ENCODE results near the gene PRSS2. TPM values are rescaled to one million over a fixed set of nuclear protein-coding genes. Genes with fewer than 3 reads are reported as not detected.
"Not testable (repeated sequence)": the region's sequence is repeated elsewhere in the genome, so short reads cannot be mapped to it uniquely, and the experiment has no call there.

The PRSS2 gene
- total RNA-seq, 4 donors from 2014 or later: 2.5 to 78.0 (median 12.0) TPM

GRCh38 chr7:142773230-142773629, 2.5 kb downstream of the PRSS2 start:
- WGBS, 2 donors: 88 to 94% methylated on average over 12 of the region's 12 CpGs
- TF ChIP-seq POLR2A (IDR thresholded peaks at IDR 0.05) (no peak), CTCF (IDR thresholded peaks at IDR 0.05) (no peak), EP300 (IDR thresholded peaks at IDR 0.05) (no peak)
- no peaks in the 10 kb centered on the region for H3K36me3 ChIP-seq

GRCh38 chr7:142773937-142774744, 3.4 kb downstream of the PRSS2 start:
- Histone ChIP-seq H3K4me3 (no peak overlapping the region), H3K4me1 (no peaks in the 10 kb centered on the region), H3K27me3 (no peaks in the 10 kb centered on the region), H3K9me3 (no peaks in the 10 kb centered on the region), H3K36me3 (no peaks in the 10 kb centered on the region), H3K27ac (no peak overlapping the region)
- 68 to 70% methylated on average over 4 of the region's 4 CpGs for WGBS, 2 donors
- DNase-seq (ENCODE audit: low spot score in 2 of 2): no peak
- TF ChIP-seq CTCF (IDR thresholded peaks at IDR 0.05): no peak

More at GRCh38 chr7:142773230-142773629, 2.5 kb downstream of the PRSS2 start:
- H3K27me3 ChIP-seq: no peaks in the 10 kb centered on the region
- no peak overlapping the region for H3K27ac ChIP-seq
- no peak for DNase-seq (ENCODE audit: low spot score in 2 of 2)
- H3K4me1 ChIP-seq: no peaks in the 10 kb centered on the region
- H3K9me3 ChIP-seq: no peaks in the 10 kb centered on the region
- no peak overlapping the region for H3K4me3 ChIP-seq

- Histone ChIP-seq H3K9me3 (no peaks in the 10 kb centered on the region), H3K27me3 (no peaks in the 10 kb centered on the region), H3K36me3 (no peaks in the 10 kb centered on the region), H3K27ac (no peak overlapping the region), H3K4me3 (no peak overlapping the region), H3K4me1 (no peaks in the 10 kb centered on the region)
- TF ChIP-seq POLR2A (IDR thresholded peaks at IDR 0.05) (no peak), EP300 (IDR thresholded peaks at IDR 0.05) (no peak), CTCF (IDR thresholded peaks at IDR 0.05) (no peak)
- DNase-seq (ENCODE audit: low spot score in 2 of 2): no peak
- 64 to 75% methylated on average over 8 of the region's 8 CpGs for WGBS, 2 donors
Measured at GRCh38 chr7:142774826-142775225, 4.1 kb downstream of the PRSS2 start.

GRCh38 chr7:142775351-142776115, 4.8 kb downstream of the PRSS2 start:
- not testable (repeated sequence) for H3K4me3 ChIP-seq; H3K4me1 ChIP-seq; H3K27me3 ChIP-seq; DNase-seq (ENCODE audit: low spot score in 2 of 2); H3K27ac ChIP-seq; H3K9me3 ChIP-seq; H3K36me3 ChIP-seq
- WGBS, 2 donors: 66 to 79% methylated on average over 6 of the region's 6 CpGs

- Histone ChIP-seq H3K9me3 (no peaks in the 10 kb centered on the region), H3K4me3 (no peak overlapping the region)
- DNase-seq (ENCODE audit: low spot score in 2 of 2): no peak
Measured at GRCh38 chr7:142776206-142776844, 5.6 kb downstream of the PRSS2 start.

GRCh38 chr7:142776845-142777225, 6.1 kb downstream of the PRSS2 start:
- H3K27me3 ChIP-seq; H3K4me3 ChIP-seq; DNase-seq (ENCODE audit: low spot score in 2 of 2); H3K36me3 ChIP-seq; H3K27ac ChIP-seq; H3K9me3 ChIP-seq; H3K4me1 ChIP-seq: not testable (repeated sequence)
- WGBS, 2 donors: 90 to 92% methylated on average over 2 of the region's 2 CpGs

More at GRCh38 chr7:142776206-142776844, 5.6 kb downstream of the PRSS2 start:
- TF ChIP-seq EP300 (IDR thresholded peaks at IDR 0.05) (no peak), POLR2A (IDR thresholded peaks at IDR 0.05) (no peak), CTCF (IDR thresholded peaks at IDR 0.05) (no peak)
- no peaks in the 10 kb centered on the region for H3K4me1 ChIP-seq
- H3K27me3 ChIP-seq: no peaks in the 10 kb centered on the region
- no peak overlapping the region for H3K27ac ChIP-seq
- no peaks in the 10 kb centered on the region for H3K36me3 ChIP-seq
- WGBS, 2 donors: 70 to 79% methylated on average over 9 of the region's 9 CpGs

Data from tibial nerve (tissue), 4 donors.